ENCODE results near the gene WIPF2.

The WIPF2 gene, protein sequence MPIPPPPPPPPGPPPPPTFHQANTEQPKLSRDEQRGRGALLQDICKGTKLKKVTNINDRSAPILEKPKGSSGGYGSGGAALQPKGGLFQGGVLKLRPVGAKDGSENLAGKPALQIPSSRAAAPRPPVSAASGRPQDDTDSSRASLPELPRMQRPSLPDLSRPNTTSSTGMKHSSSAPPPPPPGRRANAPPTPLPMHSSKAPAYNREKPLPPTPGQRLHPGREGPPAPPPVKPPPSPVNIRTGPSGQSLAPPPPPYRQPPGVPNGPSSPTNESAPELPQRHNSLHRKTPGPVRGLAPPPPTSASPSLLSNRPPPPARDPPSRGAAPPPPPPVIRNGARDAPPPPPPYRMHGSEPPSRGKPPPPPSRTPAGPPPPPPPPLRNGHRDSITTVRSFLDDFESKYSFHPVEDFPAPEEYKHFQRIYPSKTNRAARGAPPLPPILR

DNA sequence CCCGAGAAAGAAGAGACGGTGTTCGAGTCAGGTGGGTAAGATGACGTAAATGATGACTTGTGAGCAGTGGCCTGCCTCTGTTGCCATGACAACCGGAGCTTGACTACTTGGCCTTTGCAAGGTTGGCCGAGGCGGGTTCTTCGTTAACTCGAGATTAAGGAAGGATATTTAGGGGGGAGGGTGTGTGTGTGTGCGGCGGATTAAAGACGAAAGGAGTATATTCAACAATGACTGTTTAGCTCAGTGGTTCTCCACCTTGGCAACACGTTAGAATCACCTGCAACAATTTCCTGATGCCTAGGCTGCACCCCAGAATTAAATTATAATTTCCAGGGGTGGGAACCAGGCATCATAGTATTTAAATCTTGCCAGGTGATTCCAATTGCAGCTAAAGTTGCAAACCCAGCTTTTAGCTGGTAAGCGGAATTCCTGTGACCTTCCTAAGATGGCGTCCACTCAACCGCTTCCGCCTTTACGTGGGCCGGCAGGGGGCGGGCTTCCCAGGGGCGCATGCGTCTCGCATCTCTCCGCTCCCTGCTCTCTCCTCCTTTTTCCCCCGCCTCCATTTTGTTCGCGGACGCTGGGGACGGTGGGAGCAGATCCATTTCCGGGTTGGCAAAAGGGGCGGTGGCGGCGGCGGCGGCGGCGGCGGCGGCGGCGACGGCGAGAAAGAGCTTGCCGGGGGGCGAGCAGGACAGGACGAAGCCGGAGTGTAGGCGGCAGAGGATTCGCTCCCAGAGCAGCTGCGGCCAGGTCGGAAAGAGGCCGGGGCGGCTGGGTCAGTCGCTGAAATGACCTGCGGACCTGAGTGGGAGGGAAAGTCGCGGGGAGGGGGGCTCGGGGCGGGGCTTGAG, at the start of gene WIPF2:
TSS of gene WIPF2 (plus strand) at position 565 of the 854 bp plus-strand sequence. CDS start 37,156 bp downstream, outside the sequence.
- DNase-seq (ENCODE audit: low read depth): peak; percentile 77

DNA sequence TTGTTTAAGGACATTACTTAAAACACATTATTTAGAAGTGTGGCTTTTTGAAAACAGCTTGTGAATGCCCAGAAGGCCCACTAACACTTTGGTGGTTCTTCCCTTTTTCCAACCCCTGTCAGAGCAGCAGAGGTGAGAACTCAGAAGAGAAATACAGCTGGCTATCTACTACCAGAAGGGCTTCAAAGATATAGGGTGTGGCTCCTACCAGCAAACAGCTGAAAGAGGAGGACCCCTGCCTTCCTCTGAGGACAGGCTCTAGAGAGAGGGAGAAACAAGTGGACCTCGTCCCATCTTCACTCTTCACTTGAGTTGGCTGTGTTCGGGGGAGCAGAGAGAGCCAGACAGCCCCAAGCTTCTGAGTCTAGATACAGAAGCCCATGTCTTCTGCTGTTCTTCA, 48.8 kb upstream of the WIPF2 start:
- no peak for DNase-seq (ENCODE audit: low read depth)

DNA sequence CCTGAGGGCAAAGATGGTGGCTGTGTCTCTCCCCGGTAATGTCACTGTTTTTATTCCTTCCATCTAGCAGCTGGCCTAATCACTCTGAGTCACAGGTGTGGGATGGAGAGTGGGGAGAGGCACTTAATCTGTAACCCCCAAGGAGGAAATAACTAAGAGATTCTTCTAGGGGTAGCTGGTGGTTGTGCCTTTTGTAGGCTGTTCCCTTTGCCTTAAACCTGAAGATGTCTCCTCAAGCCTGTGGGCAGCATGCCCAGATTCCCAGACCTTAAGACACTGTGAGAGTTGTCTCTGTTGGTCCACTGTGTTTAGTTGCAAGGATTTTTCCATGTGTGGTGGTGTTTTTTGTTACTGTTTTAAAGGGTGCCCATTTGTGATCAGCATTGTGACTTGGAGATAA, 47.4 kb upstream of the WIPF2 start:
- DNase-seq (ENCODE audit: low read depth): no peak

DNA sequence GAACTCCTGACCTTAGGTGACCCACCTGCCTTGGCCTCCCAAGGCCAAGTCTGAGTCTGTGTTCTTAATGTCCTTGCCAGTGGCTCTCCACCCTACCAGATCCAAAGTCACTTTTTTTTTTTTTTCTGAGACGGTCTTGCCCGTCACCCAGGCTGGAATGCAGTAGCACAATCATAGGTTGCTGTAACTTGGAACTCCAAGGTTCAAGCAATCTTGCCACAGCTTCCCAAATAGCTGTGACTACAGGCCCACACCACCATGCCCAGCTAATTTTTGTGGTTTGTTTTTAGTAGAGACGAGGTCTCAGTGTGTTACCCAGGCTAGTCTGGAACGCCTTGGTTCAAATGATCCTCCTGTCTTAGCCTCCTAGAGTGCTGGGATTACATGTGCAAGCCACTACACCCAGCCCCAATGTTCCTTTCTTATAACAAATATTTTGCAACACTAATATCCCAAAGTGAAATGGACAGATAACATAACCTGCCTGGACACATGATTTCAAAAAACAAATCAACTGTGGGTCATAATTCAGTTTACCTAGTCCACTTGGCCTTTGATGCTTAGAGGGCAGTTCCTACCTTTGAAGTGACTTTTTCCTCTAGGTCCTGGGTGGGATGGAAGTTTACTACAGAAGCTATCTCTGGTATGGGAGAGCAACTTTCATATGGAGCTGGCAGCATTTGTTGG, 45.9 kb upstream of the WIPF2 start:
- no peak for DNase-seq (ENCODE audit: low read depth)

DNA sequence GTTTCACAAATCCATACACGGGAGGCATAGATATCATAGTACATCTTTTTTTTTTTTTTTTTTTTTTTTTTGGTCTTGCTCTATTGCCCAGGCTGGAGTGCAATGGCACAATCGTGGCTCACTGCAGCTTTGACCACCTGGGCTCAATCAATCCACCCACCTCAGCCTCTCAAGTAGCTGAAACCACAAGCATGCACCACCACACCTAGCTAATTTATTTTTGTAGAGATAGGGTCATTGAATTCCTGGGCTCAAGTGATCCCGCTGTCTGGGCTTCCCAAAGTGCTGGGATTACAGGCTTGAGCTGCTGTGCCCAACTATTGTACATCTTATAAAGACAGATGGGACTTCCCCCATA, 45.3 kb upstream of the WIPF2 start:
- DNase-seq (ENCODE audit: low read depth): no peak

DNA sequence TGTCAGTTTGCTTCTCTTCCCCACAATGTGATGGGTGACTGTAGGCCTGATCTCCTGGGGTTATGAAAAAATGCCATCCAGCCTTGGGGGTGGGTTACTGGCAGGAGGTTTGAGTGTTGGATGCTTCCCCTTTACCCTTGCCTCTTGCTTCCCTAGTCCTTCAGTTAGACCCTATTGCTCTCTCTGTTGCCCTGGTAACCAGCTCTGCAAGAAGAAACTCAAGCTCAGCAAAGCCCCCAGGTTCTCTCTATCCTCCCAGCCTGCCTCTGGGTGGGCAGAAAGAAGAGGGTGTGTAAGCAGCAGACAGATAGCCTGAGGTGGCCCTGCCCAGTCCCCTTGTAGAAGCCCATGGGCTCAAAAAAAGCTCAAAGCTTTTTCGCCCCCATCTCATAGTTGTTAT, 44.6 kb upstream of the WIPF2 start:
- no peak for DNase-seq (ENCODE audit: low read depth)

DNA sequence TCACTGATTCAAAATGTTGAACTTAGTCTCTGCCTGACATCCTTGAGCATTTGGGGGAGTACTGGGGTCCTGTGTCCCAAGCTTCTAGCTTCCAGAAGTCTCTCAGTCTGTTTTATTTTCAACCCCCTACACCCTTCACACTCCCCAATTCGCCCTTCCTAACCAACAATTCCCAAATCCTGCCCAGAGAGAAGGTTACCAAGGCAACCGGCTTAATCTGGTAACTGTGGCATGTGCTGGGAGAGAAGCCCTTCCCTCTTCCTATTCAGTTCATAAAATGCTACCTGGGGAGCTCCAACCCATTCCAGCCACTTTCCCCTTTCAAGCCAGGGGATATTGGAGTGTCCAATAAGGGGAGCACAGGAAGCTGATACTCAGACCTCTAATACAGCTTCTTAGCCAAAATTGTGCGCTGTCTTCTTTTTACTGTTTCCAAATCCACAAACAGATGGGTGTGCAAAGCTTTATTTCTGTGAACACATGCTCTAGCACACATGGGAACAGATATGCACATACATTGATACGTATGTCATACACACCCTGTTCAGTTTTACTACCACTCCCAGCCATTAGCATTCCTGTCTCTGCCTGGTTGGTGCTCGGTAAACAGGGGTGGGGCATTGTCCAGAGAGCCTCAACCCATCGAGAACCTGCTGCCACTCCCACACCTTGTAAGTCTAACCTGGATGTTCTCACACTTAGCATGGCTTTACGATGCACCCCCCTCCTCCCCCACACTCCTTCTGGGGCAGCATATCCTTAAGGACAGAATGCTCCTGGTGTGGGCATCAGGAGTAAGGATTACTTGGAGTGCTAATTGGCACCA, 43.0 kb upstream of the WIPF2 start:
- DNase-seq (ENCODE audit: low read depth): no peak

DNA sequence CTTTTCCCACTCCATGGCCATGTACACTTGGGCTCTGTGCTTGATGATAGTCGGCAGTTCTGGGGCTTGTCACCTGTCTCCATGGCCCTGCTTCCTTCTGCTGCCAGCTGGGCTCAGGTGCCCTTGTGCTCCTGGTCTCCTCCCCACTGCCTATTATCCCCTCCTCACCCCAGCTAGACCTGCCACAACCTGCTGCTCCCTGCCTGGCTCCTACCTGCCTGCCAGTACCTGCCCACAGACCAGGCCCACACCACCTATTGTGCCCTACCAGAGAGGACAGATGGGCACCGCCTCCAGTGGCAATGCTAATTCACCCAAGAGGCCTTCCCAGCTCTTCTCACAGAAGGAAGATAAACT, 42.4 kb upstream of the WIPF2 start:
- no peak for DNase-seq (ENCODE audit: low read depth)

DNA sequence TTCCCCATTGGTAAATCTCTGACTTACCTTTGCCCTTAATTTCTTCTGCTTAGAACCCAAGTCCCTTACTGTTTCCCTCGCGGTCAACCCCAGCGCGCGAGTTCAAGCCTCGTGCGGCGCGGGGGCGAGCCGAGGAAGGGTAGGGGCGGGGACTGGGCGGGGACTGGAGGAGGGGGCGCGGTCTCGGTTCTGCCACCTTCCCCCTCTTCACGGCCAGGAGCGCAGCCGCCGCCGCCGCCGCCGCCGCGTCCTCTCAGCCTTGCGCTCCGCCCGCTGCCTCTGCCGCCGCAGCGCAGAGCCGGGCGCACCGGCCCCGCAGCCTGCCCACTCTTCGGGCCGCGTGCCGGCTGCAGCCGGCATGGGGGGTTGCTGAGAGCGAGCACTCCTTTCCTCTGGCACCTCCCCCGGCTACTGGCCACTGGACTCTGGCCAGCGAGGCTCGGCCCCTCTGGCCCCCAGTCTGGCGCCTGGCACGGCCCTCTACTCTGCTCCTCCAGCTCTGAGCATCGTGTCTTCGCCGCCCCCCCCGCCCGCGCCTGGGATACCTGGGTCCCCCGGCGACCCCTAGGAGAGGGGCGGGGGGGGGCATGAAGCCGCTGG, 41.7 kb upstream of the WIPF2 start, which contains the start of gene RAPGEFL1:
TSS of gene RAPGEFL1 (plus strand) at position 196 of the 600 bp plus-strand sequence. CDS start at position 588, 392 bp downstream.
- DNase-seq (ENCODE audit: low read depth): no peak

DNA sequence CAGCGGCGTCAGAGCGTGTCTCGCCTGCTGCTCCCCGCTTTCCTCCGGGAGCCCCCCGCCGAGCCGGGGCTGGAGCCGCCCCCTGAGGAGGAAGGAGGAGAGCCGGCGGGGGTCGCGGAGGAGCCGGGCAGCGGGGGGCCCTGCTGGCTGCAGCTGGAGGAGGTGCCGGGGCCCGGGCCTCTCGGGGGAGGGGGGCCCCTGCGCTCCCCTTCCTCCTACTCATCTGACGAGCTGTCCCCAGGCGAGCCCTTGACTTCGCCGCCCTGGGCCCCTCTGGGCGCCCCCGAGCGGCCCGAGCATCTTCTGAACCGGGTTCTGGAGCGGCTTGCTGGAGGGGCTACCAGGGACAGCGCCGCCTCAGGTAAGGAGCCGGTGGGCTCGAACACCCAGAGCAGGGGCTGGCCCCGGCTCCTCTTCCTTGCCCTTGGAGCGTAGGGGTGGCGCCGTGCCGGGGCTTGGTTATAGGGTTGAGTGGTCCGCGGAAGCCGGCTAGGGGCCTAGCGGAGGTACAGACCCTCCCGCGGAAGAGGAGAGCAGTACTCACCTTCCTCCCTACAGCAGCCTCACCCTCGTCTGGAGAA, 41.0 kb upstream of the WIPF2 start:
- no peak for DNase-seq (ENCODE audit: low read depth)

DNA sequence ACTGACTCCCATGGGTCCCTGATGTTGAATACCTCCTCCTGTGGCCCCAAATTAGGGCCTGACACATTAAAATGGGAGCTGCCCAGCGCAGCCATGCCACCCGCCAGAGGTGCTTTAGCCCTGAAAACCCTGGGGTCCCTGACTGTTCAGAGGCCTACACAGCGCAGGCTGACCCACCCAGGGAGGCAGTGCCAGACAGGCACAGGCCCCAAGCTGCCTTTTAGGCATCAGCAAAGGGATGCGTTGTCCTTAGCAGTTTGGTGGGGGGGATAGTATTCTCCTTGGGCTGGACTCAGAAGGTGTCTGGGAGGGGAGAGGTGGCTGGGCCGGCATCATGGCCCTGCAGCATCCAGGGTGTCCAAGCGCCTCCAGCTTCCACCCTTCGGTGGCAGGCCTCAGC, 40.4 kb upstream of the WIPF2 start:
- no peak for DNase-seq (ENCODE audit: low read depth)

DNA sequence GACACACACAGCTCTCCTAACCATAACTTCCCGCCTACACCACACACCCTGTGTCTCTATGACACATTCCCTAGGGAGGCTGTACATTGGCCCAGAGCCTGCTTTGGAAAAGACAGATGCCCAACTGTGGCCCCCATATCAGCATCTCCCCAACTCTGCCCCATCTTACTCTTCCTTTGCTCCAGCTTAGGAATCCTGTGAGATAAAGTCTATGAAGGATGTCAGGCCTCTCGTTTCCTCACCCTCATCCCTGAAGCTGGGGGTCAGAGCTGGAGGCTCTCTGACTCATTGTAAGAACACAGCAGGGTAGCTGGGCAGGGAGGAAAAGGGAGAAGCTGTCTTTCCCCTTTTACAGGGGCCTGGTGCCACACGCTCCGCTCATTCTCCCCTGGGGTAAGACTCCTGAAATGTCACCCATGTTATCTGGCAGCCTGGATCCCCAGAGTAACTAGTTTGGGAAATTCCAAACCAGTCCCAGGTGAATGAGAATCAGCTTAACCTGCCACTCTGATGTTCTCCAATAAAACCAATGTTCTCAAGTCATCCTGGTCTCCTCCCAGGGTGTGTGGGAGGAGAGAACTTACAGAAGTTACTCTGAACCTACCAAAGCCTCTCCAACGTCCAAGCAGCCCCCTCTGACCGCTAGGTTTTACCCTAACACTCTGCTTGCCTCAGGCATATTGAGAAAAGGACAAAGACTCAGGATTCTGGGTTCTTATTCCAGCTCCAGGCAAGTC, 39.0 kb upstream of the WIPF2 start:
- no peak for DNase-seq (ENCODE audit: low read depth)

DNA sequence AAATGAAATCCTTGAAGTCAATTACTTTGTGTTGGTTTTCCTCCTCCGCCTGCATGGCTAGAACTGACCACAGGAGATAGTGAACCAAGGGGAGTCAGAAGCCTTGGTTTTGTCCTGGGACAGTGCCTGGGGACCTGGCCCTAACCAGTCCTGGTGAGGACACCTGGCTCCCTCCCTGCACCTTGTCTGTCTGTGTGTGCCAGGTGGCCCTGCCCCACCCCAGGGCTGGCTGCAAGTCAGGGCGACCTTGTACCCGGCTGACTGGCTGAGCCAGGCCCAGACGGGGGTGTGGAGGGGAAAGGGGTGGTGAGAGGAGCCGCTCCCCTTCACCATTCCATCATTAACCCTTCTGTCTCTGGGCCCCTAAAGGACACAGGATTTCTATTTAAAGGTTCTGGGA, 38.4 kb upstream of the WIPF2 start:
- no peak for DNase-seq (ENCODE audit: low read depth)

DNA sequence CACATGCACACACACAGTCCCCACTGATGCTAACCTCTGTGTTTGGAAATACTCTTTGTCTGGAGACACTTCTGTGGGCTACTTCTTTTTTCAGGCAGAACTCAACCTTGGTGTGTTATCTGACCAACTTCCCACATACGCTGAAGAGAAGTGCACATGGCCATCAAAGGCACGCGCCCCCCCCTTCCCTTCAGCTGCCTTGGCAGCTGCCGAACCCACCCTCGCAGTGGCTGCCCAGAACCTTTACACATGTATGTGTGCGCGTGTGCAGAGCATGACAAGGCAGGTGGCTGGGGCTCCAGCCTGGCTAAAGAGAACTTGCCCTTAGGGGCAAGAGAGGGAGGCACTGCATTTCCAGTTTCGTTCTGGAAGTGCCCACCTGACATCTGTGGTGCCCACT, 37.9 kb upstream of the WIPF2 start:
- DNase-seq (ENCODE audit: low read depth): no peak

DNA sequence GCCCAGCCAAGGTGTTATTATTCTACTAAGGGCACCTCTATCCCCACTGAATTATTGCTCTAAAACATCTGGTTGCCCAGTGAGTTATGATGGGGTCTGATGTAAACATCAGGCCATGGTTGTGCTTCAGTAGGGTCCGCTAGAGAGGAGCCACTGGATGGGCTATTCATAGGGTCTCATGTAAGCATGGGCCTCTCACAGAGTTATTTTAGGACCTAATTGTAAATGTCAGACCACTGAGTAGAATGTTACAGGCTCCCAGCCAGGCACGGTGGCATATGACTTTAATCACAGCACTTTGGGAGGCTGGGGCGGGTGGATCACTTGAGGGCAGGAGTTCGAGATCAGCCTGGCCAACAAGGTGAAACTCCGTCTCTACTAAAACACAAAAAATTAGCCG, 36.5 kb upstream of the WIPF2 start:
- no peak for DNase-seq (ENCODE audit: low read depth)

DNA sequence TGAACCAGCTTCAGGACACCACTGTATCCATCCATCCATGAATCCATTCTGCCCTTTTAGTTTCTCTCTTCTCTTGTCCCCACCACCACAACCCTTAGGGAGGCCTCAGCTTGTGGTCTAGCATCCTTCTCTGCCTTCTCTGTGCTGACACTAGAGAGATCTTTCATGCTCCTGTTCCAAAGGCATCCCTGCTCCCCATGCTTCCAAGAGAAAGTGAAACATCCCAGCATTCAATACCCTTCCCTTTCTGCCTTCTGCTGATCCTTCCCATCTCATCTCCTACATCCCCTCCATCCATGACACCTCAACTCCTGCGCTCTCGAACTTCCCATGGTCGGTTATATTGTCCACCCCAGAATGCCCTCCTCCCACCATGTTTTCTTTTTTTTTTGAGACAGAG, 31.9 kb upstream of the WIPF2 start:
- no peak for DNase-seq (ENCODE audit: low read depth)

DNA sequence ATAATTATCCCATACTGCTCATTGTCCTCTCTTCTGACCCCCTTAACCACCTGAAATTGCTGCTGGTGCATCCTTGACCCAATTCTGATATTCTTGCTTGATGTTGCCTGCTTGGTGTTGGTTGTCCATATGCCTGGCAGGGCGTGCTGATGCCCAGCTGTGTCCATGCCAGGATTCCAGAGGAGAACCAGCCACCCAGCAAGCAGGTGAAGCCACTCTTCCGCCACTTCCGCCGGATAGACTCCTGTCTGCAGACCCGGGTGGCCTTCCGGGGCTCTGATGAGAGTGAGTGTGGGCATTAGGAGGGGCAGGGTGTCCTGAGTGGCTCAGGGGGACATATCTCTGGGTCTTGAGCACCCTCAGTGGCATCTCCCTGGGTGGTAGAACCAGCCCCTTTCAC, 30.4 kb upstream of the WIPF2 start:
- no peak for DNase-seq (ENCODE audit: low read depth)

DNA sequence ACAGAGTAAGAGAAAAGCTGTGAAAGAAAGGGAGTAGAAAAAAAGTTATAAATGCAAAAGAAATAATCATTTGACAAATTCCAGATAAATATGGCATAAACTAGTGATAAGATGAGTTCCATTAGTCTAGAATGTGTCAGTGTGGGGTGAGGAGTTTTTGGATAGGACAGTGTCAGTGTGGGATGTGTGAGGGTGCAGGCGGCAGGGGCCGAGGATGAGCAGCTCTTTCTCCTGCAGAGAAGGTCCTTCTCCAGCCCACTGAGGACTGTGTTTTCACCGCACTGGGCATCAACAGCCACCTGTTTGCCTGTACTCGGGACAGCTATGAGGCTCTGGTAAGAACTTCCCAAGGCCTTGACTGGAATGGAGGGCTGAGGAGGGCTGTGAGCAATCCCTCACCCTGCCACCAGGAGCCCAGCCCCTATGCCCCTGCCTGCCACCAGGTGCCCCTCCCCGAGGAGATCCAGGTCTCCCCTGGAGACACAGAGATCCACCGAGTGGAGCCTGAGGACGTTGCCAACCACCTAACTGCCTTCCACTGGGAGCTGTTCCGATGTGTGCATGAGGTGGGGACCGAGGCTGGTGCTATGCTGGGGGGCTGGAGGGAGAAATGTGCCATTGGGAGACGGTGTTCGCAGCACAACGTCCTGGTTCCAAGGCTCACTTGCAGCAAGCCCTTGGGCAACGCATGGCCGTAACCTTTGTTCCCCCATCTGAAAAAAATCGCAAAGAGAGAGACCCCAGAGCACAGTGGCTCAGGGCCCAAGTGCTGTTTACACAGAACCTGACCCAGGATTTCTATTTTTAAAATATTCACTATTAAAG, 28.7 kb upstream of the WIPF2 start:
- no peak for DNase-seq (ENCODE audit: low read depth)

All from HS-5 (cell line).